ENCODE results near the gene TRPC4AP.

TRPC4AP gene

GRCh38 chr20:35014537-35014936 is 78.1 kb downstream of the TRPC4AP start:
- no peak for DNase-seq (ENCODE audit: low read depth in 3 of 3)

DNA sequence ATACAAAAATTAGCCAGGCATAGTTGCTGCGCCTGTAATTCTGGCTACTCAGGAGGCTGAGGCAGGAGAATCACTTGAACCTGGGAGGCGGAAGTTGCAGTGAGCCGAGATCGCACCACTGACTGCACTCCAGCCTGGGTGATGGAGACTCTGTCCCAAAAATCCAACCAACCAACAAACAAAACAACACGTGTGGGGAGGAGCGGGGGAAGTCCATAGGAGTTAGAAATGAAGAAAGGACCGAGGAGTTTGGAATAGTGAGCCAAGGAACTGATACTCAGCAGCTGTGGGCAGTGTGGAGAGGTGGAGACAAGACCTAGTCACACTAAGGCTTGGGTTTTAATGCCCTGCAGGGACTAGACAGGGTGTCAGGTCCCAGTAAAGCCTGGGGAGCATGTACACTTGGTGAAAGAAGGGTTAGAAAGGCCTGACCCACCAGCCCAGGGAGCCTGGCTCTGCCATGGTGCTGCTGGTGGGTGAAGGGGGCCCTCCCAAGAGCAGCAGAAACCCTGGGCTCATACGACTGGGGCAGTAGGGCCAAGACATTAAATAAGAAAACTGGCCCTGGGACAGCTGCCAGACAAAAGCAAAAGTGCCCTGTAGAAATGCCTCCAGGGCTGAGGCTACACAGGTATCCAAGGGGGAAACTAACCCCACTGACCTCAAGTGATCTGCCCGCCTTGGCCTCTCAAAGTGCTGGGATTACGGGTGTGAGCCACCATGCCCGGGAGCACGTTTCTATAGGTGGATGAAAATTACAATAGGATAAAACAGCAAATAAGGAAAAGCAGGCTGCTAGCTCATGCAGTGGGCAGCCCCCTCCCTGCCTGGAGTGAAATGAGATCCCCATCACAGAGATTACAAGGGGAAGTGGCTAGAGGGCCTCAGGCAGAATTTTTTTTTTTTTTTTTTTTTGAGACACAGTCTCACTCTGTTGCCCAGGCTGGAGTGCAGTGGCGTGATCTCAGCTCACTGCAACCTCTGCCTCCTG is 78.9 kb downstream of the TRPC4AP start:
- no peak for DNase-seq (ENCODE audit: low read depth in 3 of 3)

- DNase-seq (ENCODE audit: low read depth in 3 of 3): no peak
These were observed 80.2 kb downstream of the TRPC4AP start for GRCh38 chr20:35012227-35013069.

DNA sequence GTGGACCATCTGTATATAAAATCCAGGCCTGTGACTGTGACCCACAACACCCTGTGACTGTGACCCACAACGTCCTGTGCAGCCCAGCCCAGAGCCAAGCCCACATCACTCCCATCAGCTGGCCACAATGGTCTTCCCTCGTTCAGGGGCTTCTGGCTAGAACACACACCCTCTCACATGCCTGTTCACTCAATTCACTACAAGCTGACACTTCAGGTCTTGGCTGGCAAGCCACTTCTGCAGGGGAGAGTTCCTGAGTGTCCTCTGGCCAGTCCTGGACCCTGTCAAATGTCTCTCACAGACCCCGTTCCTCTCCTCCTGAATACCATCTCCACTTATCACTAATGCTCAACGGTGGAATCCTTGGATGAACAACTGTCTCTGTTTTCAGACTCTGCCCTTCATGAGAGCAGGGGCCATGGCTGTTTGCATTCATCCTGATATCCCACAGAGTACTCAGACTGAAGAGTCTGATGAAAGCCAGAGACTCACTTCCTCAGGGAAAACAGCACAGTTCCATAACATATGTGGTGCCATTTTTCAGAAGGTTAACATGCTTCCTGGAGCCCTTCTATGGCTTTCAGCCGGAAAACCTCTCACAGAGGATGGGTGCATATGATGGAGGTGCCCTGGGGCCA is 80.9 kb downstream of the TRPC4AP start:
- no peak for DNase-seq (ENCODE audit: low read depth in 3 of 3)

DNA sequence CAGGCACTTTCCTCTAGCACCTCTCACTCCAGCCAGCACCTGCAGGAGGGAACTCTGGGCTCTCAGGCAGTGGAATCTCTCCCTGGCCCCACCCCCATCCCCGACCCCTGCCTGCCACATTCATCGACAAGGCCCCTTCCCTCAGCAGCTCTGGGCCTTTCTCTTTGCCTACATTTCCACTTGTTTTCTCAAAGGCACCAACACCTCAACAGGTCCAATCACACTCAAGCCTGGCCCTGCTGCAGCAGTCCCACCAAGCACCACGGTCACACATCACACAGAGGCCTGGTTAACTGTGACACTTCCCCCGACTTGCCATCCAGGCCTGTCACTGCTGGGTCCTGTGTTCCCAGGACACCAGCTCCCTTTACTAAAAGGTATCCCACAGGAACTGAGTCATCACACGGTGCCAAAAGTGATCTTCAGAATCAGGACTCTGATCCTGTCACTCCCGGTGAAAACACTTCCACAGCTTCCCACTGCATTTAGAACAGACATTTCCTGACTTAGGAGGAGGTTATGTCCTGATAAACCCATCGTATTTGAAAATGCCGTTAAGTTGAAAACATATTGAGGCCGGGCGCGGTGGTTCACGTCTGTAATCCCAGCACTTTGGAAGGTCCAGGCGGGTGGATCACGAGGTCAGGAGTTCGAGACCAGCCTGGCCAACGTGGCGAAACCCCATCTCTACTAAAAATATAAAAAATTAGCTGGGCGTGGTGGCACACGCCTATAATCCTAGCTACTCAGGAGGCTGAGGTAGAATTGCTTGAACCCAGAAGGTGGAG is 82.0 kb downstream of the TRPC4AP start:
- DNase-seq (ENCODE audit: low read depth in 3 of 3): no peak

DNA sequence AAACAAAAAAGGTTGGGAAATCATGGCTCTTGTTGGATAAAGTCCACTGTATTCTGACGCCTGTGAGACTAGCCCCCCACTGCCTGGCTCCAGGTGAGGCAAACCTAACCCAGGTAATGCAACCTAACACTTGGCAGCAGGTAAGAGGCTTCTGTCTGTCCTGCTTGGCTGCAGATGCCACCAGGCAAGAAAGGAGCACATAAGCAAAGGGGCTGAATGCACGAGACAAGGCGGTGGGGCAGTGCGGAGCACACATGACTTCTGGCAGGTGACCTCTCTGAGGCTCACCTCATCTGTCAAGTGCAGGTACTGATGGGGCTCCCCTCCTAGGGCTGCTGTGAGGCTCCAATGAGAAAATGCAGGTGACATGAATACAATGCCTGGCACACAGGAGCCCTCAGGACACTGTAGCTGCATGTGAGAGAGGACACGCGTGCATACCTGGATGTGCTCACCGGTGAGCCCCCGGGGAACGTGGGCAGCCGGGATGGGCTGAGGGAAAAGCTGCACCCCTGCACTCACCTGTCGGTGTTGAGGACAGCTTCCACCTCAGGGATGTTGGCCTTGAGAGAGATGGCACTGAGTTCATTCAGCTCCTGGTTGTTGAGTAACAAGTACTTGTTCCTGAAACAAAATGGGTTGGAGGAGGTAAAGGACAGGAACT is 82.8 kb downstream of the TRPC4AP start:
- DNase-seq (ENCODE audit: low read depth in 3 of 3): no peak

DNA sequence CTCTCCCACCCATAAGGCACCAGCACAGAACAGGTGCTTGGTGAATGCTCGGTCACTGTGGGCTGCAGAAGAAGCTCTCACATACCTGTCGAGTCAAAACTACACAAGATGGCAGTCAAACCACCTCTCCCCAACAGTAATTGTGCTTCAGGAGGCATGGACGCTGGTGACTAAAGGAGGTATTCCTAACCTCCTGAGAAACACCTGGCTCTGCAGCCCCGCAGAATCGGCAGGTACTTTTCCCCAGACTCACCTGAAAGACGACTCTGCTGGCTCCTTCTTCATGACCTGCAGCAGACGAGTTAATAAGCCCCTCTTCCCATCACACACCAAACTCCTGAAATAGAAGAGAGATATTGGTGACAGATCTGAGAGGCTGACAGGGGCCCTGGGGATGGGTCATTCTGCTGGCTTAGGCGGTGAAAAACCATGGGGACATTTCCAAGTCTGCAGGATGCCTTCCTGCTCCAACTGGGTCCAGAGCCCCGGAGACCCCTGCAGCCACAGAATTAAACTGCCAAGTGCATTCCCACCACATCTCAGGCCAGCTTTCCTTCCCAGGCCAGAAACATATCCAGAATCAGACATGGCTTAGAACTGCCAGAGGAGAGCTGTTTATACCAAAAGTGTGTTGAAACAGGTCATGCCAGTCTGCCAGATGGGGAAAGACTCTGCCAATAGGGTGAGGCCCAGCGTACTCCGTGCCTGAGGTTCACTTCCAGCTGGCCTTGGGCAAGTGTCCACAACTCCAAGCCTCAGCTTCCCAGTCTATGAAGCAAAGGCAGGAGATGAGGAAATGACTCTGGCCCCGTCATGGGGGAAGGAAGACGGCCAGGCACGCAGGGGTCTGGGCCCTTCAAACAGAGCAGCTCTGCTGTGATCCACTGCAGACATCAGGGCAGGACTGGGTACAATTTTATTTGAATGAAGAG is 83.9 kb downstream of the TRPC4AP start:
- no peak for DNase-seq (ENCODE audit: low read depth in 3 of 3)

DNA sequence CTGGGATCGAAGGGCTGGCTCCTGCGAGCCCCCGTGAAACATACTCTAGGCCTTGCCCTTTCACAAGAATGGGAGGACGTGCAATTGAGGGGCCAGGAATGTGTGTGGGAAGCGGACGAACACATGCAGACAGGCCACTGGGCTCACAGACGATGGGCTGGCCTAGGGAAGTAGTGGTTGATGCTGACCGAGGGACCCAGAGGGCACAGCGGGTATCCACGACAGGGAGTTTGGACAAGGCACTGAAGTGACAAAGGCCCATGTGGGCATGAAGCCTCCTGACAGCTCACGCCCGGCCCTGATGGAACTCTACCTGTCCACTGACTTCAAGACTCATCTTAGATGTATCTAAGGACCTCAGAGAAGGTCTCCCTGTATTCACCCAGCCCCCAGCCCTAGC is 84.7 kb downstream of the TRPC4AP start:
- no peak for DNase-seq (ENCODE audit: low read depth in 3 of 3)

DNA sequence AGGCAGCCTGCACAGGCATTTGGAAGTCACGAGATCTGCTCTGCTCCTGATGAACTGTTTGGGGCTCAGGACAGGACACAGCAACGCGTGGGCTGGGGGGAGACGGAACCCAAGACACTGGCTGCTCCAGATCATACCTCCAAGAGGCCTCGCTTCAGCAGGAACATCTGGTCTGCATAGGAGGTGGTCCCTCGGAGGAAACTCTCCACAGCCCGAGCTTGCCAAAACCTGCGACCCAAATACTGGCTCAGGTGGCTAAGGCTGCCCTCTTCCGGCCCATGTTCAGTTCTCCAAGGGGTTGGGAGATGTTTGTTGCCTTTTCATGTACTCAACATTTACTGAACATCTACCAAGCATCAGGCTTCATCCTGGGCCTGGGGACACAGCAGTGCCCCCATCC is 85.2 kb downstream of the TRPC4AP start:
- DNase-seq (ENCODE audit: low read depth in 3 of 3): no peak

DNA sequence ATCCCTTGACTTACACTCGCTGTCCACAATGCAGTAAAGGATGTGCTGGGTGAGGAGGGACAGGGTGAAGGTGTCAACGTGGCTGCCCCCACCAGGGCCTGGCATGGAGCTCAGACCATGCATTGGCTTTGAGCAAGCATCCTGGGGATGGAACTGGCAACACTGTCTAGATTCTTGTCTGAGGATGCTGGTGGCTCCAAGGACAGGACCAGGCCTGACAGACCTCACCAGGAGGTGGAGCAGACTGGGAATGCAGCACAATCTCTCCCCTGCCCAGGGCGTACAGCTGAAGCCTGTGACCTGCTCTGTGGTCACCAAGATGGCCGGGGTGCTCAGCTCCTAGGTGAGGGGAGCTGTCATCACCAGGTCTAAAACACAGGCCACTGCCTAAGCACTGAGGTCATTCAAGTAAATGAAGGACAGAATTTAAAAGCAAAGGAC is 86.1 kb downstream of the TRPC4AP start:
- DNase-seq (ENCODE audit: low read depth in 3 of 3): no peak

GRCh38 chr20:35006009-35006408 is 86.6 kb downstream of the TRPC4AP start:
- no peak for DNase-seq (ENCODE audit: low read depth in 3 of 3)

- no peak for DNase-seq (ENCODE audit: low read depth in 3 of 3)
These were observed 87.1 kb downstream of the TRPC4AP start for GRCh38 chr20:35005463-35005961.

GRCh38 chr20:35004749-35005462 is 87.7 kb downstream of the TRPC4AP start:
- no peak for DNase-seq (ENCODE audit: low read depth in 3 of 3)

- no peak for DNase-seq (ENCODE audit: low read depth in 3 of 3)
These were observed 88.4 kb downstream of the TRPC4AP start for GRCh38 chr20:35004051-35004725.

DNA sequence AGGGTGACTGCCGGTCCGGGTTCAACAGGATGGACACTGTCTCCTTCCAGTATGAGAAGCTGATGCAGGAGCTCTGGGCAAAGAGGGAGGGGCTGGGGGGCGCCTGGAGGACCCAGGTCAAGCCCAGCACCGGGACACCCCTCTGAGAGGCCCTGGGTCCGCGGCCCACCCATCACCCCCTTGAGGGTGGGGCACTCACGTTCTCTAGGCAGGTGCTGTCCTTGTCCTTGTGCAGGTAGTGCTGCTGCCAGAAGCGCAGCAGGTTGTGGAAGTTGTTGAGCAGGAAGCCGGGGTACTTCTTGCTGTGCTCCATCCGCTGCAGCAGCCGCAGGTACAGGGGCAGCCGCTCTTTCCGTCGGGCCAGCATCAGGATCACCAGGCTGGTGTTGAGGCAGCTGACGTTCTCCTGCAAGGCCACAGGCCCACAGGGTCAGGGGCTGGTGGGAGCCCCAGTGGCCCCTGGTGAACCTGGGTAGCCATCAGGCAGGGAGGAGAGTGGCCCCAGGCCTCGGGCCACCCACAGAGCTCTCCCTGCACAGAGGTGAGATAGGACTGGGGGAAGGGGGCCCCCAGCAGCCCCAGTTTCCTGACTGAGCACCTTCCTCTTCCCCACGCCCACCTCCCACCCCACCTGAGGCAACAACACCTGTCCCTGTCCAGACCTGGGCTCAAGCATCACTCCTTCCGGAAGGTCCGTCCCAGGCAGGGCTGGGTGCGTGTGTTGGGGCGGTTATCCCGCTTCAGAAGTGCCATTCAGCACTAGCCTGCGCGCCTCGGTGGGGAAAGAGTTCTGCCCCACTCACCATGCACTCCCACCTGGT is 89.2 kb downstream of the TRPC4AP start:
- no peak for DNase-seq (ENCODE audit: low read depth in 3 of 3)

GRCh38 chr20:35002426-35003210 is 90.0 kb downstream of the TRPC4AP start:
- DNase-seq (ENCODE audit: low read depth in 3 of 3): no peak

Measured in stimulated activated CD4-positive, alpha-beta T cell treated with anti-CD3 and anti-CD28 coated beads, TNF-alpha, amount 100 ng/mL, for 48 hours (primary cell).